Measurements from ENCODE around the gene OR51D1.

OR51D1 gene

GRCh38 chr11:4645974-4646373 is 8.7 kb downstream of the OR51D1 start:
- no peak for DNase-seq

GRCh38 chr11:4647766-4648165 is 10.5 kb downstream of the OR51D1 start:
- no peak for DNase-seq

DNA sequence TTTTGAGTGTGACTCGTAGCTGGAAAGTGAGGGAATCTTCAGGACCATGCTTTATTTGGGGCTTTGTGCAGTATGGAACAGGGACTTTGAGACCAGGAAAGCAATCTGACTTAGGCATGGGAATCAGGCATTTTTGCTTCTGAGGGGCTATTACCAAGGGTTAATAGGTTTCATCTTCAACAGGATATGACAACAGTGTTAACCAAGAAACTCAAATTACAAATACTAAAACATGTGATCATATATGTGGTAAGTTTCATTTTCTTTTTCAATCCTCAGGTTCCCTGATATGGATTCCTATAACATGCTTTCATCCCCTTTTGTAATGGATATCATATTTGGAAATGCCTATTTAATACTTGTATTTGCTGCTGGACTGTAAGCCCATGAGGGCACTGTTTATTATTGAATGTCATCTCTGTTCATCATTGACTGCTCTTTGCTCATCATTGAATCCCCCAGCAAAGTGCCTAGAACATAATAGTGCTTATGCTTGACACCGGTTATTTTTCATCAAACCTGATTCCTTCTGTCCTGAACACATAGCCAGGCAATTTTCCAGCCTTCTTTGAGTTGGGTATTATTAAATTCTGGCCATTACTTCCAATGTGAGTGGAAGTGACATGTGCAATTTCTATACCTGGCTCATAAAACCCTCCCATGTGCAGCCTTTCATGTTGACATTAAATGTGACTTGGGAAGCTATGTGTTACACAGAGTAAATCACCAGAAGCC is 17.5 kb downstream of the OR51D1 start:
- no peak for DNase-seq

GRCh38 chr11:4658629-4659445 is 21.6 kb downstream of the OR51D1 start:
- DNase-seq, result no peak

DNA sequence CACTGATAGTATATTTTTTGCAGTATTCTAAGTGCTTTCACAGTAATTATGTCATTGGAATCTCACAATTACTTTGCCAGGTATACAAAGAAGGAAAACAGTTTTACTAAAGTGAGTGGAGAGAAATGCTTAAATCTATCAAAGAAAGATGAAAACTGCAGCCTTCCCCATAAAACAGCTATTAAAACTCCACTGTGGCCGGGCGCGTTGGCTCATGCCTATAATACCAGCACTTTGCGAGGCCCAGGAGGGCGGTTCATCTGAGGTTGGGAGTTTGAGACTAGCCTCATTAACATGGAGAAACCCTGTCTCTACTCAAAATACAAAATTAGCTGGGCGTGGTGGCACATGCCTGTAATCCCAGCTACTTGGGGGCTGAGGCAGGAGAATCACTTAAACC is 25.6 kb downstream of the OR51D1 start:
- DNase-seq, result no peak

DNA sequence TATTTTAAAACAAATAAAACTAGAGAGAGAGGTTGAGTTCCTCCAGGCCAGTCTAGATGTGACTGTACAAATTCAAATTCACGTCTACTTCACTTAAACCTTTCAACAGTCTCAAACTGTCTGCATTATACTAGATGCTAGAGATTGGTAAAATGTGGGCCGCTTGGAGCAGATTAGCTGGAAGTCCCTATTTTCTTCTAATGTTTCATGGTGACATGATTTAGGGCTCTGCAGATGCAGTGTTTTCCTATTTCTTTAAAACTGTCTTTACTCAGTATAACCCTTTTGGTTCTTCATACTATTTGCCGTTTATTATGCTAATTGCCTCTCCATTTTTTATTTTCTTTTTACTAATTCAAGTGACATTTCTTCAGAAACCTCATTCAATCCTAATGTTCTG is 26.9 kb downstream of the OR51D1 start:
- no peak for DNase-seq

DNA sequence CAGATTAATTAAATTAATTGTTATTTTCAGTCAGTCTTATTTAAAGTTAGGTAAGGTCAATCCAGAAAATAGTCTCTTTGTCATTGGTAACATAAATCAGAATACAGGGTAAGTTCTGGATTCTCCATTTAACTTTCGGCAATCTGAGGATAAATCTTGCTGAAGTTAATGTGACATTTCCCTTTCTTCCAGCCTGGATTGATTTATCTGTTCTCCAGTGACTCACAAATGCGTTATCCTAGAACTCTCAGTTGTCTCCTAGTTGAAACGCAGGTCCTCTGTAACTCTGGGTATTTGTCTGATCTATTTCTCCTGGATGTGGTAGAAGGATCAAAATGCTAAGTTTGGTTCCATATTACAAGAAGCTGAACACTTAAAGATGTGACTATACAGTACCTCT is 27.5 kb downstream of the OR51D1 start:
- no peak for DNase-seq

DNA sequence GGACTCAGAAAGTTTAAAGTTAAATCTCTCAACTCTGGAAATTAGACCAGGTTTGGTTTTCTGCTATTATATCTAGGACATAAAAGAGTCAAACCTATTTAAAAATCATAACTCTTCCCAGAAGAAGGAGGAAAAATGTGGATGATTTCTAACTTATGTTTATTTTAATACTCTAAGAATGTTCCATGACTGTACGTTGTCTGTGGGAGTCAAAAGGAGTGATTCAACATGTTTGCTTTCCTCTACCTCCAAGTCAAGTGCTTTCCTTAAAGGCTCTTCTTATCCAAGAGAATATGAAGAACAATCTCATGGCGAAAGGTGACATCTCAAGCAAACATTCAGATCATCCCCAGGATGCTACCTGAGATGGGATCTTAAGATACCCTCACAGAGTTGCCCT is 28.1 kb downstream of the OR51D1 start:
- no peak for DNase-seq

- DNase-seq, result no peak
These were observed 34.5 kb downstream of the OR51D1 start for GRCh38 chr11:4671741-4672140.

DNA sequence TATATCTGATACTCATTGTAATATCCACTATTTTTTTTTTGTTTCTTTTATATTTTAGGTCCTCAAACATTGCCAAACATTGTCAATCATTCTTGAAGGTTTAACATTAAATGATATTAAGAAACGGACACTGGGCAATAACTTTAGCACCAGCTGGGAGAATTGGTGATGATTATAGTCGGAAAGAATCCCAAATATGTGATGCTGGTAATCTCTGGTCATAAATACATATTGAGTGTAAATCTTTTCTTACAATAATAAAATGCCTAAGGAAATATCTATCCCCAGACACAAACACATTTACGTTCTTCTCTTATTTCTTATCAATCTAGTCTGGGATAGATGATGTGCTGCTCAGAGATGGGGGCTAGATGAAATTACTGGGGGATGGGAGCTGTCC is 35.2 kb downstream of the OR51D1 start:
- DNase-seq, result no peak

- no peak for DNase-seq
These were observed 36.5 kb downstream of the OR51D1 start for GRCh38 chr11:4673781-4674180.

- no peak for DNase-seq
These were observed 40.7 kb downstream of the OR51D1 start for GRCh38 chr11:4677948-4678347.

DNA sequence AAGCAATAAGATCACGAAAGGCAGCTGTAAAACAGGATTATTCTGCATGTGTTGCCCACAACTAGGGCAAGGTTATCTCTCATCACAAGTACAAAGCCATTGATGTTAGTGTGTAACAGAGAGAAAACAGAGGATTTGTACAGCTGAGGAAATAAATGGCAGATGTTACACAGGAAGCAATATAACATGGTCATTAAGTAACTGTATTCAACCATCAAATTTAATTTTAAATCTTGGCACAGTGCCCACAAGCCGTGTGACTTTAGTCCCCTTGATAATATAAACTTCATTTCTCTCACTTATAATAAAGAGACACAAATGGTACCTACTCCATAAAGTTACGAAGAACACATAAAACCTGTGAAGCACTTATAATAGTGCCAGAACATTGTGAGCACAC is 43.1 kb downstream of the OR51D1 start:
- no peak for DNase-seq

DNA sequence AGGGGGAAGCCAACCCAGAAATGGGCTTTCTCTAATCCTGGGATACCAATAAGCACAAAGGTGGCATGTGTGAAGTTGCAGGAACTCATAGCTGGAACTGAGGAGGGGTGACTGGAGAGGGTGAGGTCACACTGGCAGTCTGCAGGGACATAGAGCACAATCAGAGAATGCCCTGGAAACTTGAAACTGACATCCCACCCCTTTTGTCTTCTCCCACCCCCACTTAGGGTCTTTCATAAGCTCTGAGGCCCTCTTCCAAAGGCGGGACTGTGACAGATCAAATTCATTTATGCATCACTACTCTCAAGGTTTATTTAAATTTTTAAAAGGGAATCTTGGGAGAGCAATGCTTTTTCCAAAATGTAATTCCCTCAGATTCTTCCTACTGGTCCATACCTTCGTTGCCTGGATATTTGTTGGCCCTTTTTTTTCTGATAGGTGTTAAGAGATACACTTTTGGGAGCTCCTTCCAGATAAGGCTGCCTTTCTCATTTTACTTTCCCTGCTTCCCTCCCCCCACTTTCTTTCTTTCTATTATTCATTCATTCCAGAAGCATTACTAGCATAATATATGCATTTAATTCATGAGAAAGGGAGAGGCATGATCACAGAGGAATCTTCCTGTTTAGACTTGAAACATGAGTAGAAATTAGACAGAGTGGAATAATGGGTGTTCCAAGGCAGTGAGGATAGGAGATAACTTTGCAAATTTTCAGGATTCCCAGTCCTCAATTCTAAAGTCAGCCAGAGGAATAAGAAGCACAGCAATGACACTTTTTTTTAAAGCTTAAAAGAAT is 45.5 kb downstream of the OR51D1 start:
- no peak for DNase-seq

DNA sequence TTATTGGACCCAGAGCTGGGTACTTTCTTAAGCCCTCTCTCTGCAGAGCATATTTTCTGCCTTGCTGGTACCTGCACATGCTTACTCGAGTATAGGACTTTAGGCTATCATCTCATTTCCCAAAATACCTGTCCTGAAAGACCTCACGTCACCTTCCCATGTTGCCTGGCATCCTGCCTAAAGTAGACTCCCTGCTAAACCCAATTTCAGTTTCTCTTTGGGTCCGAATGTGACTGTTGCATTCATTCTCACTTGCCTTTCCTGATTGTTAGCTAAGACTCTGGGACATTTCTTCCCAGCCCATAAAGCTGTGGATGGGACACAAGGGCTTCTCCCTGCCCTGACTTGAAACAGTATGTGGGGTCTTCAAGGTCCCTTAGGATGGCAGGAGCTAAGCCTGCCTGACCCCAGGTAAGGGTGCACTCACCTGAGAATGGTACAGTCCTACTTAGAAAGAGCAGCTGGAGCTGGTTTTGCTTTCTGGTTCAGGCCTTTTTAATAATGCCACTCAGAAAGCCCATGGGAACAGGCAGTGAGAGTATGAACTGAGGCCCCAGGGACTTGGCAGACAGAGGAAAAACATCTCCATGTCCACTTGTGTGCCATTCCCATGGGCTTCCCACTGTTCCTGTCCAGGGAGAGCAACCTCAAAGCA is 47.5 kb downstream of the OR51D1 start:
- no peak for DNase-seq
